Keratinocyte (primary cell): ENCODE measurements around the gene PCDH9.

Experiments
- EZH2 ChIP-seq: IDR thresholded peaks from one replicate; pipeline ENCODE4 v1.6.1; 2012; ENCODE audit warnings: inconsistent platforms, mild to moderate bottlenecking, low read length, moderate library complexity
- TF ChIP-seq, protein P1 (sequence below), 3 experiments: IDR thresholded peaks in 1 of 3; conservative IDR thresholded peaks in 1 of 3; optimal IDR thresholded peaks in 1 of 3; 2 replicates in 2 of 3; 3 replicates in 1 of 3; pipeline versions ENCODE3 to v1.5.1; 2011; ENCODE audit warnings: low read length in 3 of 3, mild to moderate bottlenecking in 3 of 3, moderate library complexity in 2 of 3, control low read depth in 1 of 3, inconsistent platforms in 1 of 3; ENCODE audit not compliant: insufficient read depth in 2 of 3; ENCODE audit errors: extremely low read depth in 1 of 3

GRCh38 chr13:66794340-66795031, 435.6 kb downstream of the PCDH9 start:
- TF ChIP-seq, protein P1, sequence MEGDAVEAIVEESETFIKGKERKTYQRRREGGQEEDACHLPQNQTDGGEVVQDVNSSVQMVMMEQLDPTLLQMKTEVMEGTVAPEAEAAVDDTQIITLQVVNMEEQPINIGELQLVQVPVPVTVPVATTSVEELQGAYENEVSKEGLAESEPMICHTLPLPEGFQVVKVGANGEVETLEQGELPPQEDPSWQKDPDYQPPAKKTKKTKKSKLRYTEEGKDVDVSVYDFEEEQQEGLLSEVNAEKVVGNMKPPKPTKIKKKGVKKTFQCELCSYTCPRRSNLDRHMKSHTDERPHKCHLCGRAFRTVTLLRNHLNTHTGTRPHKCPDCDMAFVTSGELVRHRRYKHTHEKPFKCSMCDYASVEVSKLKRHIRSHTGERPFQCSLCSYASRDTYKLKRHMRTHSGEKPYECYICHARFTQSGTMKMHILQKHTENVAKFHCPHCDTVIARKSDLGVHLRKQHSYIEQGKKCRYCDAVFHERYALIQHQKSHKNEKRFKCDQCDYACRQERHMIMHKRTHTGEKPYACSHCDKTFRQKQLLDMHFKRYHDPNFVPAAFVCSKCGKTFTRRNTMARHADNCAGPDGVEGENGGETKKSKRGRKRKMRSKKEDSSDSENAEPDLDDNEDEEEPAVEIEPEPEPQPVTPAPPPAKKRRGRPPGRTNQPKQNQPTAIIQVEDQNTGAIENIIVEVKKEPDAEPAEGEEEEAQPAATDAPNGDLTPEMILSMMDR (optimal IDR thresholded peaks at IDR 0.05 in 1 of 3, IDR thresholded peaks at IDR 0.05 in 1 of 3, conservative IDR thresholded peaks at IDR 0.05 in 1 of 3; ENCODE audit: extremely low read depth in 1 of 3, insufficient read depth in 2 of 3, low read length in 3 of 3) = no peak
- TF ChIP-seq EZH2 = no peak
